Loucy (cell line): Measurements from ENCODE around the gene CCDC60.

Experiments
- EZH2phosphoT487 ChIP-seq: fragments of 200-600 bp; IDR thresholded peaks from 2 replicates; pipeline ENCODE4 v1.6.1; 2018; ENCODE audit warnings: antibody characterized with exemption, mild to moderate bottlenecking, moderate library complexity, borderline replicate concordance
- TF ChIP-seq, protein P1 (sequence below): fragments of 200-600 bp; sonication (generic); conservative IDR thresholded peaks from 2 replicates; pipeline ENCODE4 v1.5.1; 2014; ENCODE audit warnings: mild to moderate bottlenecking, antibody characterized with exemption, low read length

DNA sequence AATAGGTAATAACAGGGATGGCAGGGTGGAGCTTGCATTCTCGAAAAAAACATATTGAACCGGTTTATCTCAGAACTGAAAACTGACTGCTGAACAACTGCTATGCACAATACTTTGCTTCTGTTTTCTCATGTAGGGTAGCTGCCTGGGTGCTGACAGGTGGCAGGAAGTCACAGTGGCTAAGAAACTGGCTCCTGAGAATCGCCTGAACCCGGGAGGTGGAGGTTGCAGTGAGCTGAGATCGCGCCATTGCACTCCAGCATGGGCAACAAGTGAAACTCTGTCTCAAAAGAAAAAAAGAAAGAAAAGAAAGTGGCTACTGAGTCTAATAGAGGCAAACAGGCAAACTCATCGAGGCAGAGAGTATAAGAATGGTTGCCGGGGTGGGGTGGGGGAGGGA, 113.1 kb downstream of the CCDC60 start:
- TF ChIP-seq, protein P1, sequence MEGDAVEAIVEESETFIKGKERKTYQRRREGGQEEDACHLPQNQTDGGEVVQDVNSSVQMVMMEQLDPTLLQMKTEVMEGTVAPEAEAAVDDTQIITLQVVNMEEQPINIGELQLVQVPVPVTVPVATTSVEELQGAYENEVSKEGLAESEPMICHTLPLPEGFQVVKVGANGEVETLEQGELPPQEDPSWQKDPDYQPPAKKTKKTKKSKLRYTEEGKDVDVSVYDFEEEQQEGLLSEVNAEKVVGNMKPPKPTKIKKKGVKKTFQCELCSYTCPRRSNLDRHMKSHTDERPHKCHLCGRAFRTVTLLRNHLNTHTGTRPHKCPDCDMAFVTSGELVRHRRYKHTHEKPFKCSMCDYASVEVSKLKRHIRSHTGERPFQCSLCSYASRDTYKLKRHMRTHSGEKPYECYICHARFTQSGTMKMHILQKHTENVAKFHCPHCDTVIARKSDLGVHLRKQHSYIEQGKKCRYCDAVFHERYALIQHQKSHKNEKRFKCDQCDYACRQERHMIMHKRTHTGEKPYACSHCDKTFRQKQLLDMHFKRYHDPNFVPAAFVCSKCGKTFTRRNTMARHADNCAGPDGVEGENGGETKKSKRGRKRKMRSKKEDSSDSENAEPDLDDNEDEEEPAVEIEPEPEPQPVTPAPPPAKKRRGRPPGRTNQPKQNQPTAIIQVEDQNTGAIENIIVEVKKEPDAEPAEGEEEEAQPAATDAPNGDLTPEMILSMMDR, result no peak
- TF ChIP-seq EZH2phosphoT487, result no peak
